ENCODE results near the gene ASB10.

ASB10 gene

DNA sequence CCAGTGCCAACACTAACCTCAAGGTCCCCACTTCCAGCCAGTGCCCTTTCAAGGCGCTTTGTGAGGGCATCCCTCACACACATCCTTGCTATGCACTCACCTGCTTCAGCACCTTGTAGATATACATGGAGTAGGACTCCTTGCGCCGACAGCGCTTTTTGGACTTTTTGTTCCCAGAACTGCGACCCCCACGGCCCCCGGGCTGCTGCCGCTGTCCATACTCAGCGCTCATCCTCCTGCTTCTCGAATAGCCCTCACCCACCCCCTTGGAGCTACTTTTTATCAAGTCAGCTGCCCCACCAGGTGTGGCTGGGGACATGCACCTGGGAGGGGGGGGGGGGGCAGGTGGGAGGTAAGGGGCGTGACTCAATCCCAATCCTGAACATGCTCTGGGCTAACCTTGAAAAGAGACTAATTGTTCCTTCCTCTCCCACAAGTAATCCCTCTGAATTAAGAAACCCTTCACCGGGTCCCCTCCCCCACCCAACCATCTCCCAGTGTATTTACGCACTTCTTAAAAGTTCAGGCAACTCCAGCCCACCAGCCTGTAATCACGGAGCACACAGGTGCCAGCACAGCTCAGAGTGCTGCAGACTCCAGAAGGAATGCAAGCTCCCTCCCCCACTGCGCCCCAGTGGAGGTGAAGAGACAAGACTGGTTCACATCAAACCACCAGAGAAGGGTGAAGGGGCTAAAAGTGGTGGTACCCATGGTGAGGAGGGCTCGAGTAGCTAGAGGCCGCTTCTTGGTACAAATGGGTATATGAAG is 23.2 kb upstream of the ASB10 start, which contains the start of gene H2BK1:
Gene H2BK1 (minus strand): TSS at position 402 of the 768 bp plus-strand sequence. CDS start 170 bp downstream, at position 232.
- no peak for DNase-seq

DNA sequence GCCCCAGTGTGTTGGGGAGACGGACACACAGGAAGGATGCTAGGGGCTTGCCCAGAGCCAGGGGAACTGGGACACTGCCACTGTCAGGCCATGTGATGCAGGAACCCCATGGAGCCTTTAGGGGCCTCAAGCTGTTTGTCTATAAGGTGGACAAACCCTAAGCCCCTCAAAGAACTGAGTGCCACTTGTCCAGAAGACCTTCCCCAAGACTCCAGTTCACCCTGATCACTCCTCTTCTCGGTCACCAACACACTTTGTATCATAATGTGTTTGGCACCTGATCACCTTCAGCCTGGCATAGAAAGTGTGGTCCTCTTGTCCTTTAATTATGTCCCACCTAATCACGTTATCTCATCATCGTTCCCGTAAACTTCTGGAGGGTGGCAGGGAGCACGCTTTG is 22.5 kb upstream of the ASB10 start:
- no peak for DNase-seq

DNA sequence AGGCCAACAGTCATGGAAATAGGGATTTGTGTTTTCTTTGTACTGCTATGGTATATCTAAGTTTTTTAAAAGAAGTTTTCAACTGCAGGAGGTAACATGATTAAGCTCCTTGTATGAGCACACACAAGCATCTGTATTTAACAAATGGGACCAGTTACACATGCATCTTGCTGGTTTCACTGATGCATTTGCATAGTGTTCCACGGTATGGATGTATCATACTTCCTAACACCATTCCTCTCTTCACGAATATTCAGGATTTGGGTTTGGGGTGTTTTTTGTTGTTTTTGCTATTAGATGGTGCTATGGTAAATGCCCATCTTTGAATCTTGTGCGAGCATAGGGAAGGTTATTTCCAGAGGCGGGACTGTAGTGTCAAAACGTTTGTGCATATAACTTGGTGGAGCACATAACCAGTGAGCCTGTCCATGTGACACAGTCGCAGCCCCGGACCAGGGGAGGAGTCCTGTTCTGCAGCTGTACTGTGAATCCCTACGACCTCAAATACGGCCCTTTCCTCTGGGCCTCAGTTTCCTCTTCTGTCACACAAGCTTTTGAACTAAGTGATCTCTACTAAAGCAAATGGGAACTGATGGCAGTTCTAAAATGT is 21.3 kb upstream of the ASB10 start:
- no peak for DNase-seq

DNA sequence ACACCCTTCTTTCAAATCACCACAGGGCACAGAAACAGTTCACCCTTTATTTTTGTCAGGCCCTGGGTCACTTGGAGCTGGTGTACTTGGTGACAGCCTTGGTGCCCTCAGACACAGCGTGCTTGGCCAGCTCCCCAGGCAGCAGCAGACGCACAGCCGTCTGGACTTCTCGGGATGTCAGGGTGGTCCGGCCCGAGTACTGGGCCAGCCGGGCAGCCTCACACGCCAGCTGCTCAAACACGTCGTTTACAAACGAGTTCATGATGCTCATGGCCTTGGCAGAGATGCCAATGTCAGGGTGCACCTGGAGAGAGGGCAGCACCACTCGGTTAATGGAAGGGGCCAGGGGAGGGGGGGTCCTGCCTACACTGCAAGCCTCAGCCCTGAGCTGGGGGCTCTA is 20.8 kb upstream of the ASB10 start:
- DNase-seq, result no peak

DNA sequence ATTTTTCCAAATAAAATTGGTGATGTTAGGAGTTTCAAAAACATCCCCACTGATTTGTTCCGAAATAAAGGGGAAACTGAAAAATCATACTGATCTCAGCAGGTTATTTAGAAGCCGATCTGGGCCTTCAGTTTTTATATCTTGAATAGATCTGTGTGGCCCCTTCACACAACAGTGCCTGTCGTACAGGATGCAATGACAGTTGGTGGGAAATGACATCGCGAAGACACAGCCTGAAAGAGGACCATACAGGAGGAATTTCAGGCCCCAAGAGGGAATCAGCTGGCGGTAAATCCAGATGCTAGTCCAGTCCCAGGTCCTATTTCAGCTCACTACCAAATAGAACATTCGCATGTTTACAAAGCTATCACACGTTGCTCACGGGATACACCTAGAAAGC is 20.3 kb upstream of the ASB10 start:
- DNase-seq, result no peak

DNA sequence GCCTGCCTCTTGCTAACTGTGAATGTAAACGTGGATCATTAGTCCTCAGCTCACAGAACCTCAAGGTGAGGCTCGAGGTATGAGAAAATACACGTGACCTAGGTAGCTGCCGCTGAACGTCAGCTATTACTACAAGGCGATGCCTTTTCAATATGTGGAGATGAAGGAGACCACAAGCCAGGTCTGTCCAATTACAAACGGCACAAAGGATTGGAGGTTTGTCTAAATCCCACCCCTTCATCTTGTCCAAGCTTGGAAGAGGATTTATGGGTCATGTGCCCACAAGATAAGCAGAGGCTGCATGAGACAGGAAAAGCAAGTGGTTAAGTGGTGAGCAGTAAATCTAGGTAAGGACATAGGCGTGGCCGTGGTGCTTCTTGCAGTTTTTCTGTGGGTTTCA is 19.9 kb upstream of the ASB10 start:
- DNase-seq, result no peak

DNA sequence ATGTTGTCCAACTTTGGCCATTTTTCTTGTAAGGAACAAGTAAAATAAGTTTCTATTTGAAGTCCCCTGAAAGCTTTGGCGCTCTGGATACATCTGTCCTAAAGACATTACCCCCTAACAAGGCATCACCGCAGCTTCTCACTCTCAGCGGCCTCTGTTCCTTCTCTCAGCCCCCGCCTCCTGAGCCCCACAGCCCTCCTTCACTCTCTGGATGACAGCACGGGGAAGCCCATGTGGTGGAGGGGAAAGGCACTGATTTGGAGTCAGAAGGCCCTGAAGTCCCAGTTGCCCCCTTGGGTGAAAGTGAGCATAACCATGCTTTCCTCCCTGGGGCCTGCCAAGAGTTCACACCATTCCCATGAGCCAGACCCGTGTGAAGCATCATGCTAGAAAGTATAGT is 18.7 kb upstream of the ASB10 start:
- DNase-seq, result no peak

DNA sequence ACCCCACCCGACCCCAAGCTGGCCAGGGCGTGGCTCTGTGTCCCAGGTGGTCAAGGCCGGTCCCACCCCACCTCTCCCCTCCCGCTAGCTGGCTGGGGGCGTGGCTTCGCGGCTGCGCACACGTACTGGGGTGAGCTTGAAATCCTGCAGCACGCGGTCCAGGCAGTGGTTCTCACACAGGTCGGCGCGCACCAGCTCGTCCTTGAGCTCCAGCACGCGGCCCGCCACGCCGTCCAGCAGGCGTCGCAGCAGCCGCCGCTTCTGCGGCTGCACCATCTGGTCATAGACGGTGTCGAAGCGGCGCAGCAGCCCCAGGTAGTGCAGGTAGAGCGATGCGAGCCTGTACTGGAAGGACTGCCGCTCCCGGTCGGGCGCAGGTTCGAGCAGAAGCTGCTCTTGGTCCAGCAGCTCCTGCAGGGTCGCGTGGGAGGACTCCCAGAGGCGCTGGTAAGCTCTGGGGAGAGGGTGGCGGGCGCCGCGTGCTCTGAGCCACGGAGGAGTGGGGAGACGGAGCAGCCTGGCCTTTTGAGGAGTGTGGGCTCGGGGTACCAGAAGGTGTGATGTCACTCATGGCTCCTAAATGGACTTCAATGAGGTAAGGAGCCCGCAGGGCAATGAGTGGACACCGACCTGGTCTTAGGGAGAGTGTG is 17.5 kb upstream of the ASB10 start:
- DNase-seq, result no peak

DNA sequence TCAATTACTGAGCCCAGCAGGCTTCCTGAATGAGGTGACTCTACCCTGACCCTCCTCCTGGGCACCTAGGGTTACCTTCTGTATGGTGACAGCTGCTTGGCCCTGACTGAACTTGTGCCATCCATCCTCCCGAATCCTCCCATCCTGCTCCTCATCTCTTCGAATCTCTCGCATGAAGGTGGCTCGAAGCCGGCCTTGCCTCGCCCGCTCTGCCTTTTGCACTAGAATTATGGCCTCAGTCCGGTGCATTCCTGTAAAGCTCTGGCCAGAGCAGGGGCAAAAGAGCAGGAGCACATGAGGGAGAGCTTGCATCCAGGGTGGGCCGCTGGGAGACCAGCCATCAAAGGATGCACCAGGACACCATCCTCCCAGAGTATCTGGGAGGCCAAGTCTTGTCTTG is 15.8 kb upstream of the ASB10 start:
- no peak for DNase-seq

DNA sequence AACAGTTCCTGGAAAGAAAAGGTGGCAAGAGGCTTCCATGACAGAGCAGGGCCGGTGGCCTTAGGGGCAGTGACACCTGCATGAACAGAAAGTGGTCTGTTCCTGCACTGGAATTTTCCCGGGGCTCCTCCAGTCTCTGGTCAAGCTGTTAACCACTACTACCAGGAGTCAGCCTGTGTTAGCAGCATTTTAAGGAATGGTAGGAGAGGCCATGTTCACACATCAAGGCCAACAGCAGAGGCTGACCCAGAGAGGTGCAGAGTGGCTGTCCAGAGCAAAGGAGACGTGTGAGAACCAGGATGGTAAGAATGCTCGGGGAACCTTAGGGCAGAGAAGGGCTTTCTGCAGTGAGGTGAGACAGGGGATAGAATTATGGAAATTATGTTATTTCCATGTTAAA is 14.7 kb upstream of the ASB10 start:
- no peak for DNase-seq

DNA sequence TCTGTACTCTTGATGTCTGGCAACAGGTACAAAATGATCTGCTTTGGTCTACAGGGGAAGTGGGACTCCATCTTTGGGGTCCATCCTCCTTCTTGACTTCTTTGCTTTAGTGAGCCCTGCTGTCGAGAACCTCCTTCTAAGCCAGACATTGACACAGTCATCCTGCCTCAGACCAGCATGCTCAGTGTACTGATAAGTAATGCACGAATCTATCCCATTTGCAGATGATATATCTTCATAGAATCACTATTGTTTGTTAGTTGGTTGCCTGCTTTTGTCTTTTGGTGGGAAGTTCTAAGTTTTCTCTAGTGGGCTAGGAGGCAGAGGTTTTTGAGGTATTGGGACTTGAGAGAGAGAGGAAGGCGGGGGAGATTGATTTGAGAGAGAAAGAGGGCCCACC is 14.3 kb upstream of the ASB10 start:
- DNase-seq, result no peak

DNA sequence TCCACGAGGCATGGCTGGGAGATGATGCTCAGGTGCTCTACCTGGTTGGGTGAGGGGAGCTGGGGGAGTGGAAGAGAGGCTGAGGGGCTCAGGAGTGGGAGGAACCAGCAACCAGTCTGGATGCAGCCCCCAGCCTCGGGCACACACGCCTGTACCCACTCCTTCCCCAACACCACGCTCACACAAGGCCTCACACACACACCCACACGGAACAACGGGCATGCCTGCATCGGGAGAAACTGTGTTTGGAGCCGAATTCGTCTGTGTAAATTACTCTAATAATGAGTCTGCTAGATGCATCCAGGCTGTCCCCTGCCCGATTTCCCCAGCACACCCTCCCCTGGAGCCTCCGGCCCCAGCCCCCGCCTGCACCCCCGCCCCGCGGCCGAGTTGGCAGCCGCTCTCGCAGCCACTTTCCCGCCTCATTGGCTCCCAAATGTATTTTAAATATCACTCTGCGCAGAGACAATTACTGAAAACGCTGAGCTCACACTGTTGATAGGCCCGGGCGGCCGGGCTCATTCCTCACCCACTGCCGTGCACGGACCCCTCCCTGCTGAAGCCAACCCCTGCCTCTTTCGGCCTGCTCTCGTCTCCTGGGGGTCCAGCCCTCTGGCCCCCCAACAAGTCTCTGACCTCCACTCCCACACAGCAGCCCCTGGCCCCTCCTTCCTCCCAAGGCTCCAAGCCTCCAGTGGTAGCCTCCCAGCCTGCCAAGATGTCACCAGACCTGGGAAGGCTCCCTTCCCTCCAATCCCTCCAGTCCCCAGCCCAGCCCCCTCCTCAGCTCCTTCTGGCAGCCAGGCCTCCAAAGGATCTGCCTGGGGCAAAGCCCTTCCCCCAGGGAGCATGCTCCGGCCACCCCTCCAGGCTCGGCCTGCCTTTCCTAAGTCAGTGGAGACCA is 12.1 kb upstream of the ASB10 start:
- no peak for DNase-seq

DNA sequence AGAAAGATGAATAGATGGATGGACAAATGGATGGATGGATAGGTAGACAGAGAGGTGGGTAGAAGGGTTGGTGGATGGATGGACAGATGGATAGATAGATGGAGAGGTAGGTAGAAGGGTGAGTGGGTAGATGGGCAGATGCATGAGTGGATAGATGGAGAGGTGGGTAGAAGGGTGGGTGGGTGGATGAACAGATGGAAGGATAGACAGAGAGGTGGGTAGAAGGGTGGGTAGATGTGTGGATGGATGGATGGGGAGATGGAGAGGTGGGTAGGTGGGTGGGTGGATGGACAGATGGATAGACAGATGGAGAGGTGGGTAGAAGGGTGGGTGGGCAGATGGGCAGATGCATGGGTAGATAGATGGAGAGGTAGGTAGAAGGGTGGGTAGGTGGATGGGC is 10.9 kb upstream of the ASB10 start:
- DNase-seq, result no peak

DNA sequence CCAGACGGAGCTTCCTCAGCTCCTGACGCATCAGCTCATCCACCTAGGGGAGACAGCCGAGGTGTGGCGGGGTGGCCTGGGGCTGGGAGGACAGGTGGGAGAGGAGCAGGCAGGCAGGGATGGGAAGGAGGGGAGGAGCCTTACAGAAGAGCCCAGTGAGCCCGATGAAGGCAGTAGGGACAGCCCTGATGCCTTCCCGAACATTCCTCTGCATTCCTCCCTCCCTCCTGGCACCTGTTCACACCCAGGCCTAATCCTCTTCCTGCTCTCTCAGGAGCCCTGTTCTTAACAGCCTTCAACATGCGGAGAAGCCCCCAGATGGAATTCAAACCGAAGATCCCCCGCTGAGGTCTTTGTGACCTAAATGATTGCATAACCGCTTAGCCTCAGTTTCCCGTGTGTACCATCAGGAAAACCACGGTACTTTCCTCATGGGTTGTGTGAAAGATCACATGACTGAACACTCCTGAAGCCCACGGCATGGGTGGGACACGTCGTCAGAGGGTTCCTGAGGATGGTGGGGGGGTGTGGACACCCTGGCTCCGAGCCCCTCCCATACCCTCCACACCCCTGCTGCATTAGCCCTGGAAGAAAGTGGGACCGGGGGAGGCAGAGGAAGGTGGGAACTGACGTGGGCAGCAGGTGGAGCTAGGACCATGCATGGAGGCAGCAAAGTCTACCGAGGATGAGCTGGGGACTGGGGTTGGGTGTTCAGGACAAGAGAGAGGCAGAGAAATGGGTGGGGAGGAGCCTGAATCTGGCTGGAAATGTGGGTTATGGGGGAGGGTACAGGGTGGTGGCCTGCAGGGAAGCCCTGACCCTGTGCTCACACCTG is 8.8 kb upstream of the ASB10 start:
- DNase-seq, result no peak

DNA sequence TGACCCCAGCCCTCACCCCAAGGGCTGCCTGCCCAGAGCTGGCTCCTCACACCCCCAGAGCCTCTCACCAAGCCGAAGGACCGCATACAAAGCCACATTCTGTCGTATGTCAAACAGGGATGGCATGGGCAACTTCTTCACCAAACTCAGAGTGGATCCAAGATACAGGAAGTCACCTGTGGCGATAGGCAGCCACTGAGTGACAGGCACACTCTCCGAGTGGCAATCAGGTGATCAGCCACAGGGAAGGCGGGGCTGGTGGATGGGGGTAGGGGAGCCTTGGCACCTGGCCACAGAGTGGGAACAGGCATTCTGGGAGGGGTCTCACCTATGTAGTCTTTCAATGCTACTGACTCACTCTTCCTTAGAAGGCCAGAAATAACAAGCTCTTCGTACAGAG is 7.1 kb upstream of the ASB10 start:
- DNase-seq, result no peak

DNA sequence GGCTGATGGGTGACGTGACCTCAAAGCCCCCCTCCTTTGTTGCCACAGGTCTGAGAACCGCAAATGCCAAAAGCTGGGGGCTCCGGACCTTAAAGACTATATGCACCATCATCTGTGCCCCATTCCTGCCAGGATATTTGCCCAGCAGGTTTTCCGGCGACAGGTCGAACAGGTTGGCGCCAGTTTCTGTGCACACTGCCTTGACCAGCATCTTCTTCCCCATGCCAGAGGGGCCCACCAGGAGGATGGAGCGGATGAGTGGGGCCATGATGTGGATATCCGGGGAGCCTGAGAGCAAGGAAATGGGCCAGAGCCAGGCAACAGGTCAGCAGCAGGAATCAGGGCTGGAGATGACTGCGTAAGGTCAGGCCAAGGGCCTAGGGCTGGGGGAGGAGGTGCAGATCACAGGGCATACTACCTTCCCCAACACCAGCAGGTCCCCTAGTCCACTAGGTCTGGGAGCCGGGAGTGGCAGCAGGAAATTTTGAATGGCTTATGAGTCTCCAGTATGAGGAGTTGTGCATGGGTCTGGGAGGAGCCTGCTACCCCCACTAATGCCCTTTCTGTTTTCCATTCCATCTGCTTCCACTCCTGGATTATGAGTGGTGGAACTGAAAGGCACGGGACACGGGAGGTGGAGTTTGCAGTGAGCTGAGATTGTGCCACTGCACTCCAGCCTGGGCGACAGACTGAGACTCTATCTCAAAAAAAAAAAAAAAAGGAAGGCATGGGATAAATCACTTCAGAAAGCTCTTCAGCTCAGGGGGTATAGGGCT is 6.3 kb upstream of the ASB10 start:
- DNase-seq, result no peak

DNA sequence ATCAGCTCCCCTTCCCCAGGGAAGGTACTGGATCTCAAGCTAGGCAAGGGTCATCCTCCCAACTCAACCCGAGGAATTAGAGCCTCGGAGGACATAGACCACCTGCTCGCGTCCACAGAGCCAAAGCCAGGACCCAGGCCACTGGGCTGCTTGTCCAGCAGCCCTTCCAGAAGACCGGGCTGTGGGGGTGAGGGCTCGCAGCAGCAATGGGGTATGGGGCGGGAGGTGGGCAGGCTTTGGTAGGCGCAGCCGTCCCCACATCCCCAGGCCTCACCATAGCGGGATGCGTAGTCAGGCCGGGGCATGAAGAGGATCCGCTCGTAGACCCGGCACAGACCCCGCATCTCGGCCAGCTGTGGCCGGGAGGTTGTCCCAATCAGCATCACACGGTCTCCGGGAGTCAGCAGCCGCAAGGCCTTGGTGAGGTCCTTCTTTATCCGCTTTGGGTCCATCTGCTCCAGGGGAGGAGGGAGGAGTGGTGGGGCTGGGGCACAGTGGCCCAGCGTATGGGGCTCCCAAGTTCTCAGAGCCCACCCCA is 5.0 kb upstream of the ASB10 start:
- DNase-seq, result no peak

DNA sequence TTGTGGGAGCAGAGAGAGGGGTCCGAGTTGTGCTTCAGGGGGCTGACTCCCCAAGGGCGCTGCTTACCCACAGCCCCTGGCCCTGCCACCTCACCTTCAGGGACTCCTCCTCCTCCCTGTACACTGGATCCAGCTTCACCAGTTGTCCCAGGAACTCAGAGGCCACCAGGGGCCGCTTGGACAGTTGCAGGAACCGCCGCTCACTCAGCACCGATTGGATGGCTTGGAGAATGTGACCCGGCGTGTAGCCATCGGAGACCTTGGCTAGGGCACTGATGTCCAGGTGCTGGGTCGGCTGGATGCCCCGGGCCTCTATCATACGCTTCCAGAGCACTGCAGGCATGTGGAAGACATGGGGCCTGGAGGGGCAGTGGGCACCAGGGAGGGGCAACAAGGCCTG is 4.5 kb upstream of the ASB10 start:
- DNase-seq, result no peak

DNA sequence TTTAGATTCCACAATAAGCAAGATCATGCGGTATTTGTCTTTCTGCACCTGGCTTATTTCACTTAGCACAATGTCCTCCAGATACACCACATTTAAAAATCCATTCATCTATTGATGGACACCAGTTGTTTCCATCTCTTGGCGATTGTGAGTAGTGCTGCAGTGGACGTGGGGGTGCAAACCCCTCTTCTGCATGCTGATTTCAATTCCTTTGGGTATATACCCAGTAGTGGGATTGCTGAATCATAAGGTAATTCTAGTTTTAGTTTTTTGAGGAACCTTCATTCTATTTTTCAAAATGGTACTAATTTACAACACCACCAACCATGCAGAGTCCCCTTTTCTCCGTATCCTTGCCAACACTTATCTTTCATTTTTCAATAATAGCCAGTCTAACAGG is 2.0 kb upstream of the ASB10 start:
- no peak for DNase-seq

DNA sequence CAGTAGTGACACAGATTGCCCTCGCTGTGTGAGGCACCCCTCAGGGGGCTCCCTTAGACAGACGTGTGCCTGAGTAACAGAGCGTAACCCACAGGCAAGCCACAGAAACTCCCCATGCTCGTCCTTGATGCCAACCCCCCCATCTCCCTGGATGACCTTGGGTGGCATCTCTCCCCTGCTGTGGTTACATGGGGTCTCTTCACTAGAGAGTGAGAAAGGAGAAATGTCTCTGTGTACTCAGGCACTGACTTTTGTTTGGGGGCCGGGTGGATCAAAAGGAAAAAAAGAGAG is 1.1 kb upstream of the ASB10 start:
- DNase-seq, result no peak

Measured in stimulated activated CD8-positive, alpha-beta memory T cell treated with anti-CD3 and anti-CD28 coated beads, Interleukin-4, amount 100 ng/mL, for 48 hours (primary cell).